HFF-Myc (cell line): ENCODE data around the gene PVALB.
"Not testable (repeated sequence)": the region's sequence is repeated elsewhere in the genome, so short reads cannot be mapped to it uniquely, and the experiment has no call there.

ENCODE experiments used
- DNase-seq: peaks from one replicate; pipeline ENCODE4 v3.0.0-alpha.2; 2011; ENCODE audit warnings: low read depth; ENCODE audit errors: extremely low read depth
- H3K4me3 ChIP-seq: replicated peaks from 2 replicates; pipeline ENCODE4 v1.5.1; 2011; ENCODE audit warnings: low read depth, mild to moderate bottlenecking, control low read depth, low read length
- CTCF ChIP-seq: IDR thresholded peaks from 2 replicates; pipeline ENCODE4 v1.5.1; 2012; ENCODE audit warnings: mild to moderate bottlenecking, low read depth, low read length, control low read depth; ENCODE audit errors: missing control alignments

PVALB gene

GRCh38 chr22:36759481-36760159 is 57.2 kb downstream of the PVALB start:
- no peak for DNase-seq
- no peak overlapping the region for H3K4me3 ChIP-seq
- TF ChIP-seq CTCF, result no peak

GRCh38 chr22:36758792-36759271 is 58.0 kb downstream of the PVALB start:
- DNase-seq, result no peak
- TF ChIP-seq CTCF, result no peak
- H3K4me3 ChIP-seq, result no peak overlapping the region

GRCh38 chr22:36757668-36758211 is 59.1 kb downstream of the PVALB start:
- DNase-seq, result no peak
- H3K4me3 ChIP-seq, result no peak overlapping the region
- TF ChIP-seq CTCF, result peak; percentile 84

GRCh38 chr22:36756746-36757655 is 59.8 kb downstream of the PVALB start:
- no peak for TF ChIP-seq CTCF

GRCh38 chr22:36756031-36756430 is 60.8 kb downstream of the PVALB start:
- TF ChIP-seq CTCF, result no peak
- no peak overlapping the region for H3K4me3 ChIP-seq
- no peak for DNase-seq

More at GRCh38 chr22:36756746-36757655, 59.8 kb downstream of the PVALB start:
- H3K4me3 ChIP-seq, result no peak overlapping the region
- no peak for DNase-seq

- no peak overlapping the region for H3K4me3 ChIP-seq
- no peak for TF ChIP-seq CTCF
- DNase-seq, result no peak
These were observed 61.5 kb downstream of the PVALB start for GRCh38 chr22:36755316-36755715.

GRCh38 chr22:36754881-36755280 is 62.0 kb downstream of the PVALB start:
- not testable (repeated sequence) for DNase-seq, H3K4me3 ChIP-seq
